Stimulated activated CD8-positive, alpha-beta memory T cell treated with anti-CD3 and anti-CD28 coated beads, Interleukin-4, amount 100 ng/mL, for 4 hours (primary cell): ENCODE data around the gene CEP72.
"Not testable (repeated sequence)": the region's sequence is repeated elsewhere in the genome, so short reads cannot be mapped to it uniquely, and the experiment has no call there.

Experiments used
- DNase-seq, 2 donors: peaks; one replicate each; pipeline ENCODE4 v3.0.0-alpha.2; 2020; ENCODE audit warnings: low read depth in 2 of 2, low spot score in 1 of 2

Gene CEP72

GRCh38 chr5:612498-613424 lies 621 bp downstream of the CEP72 start:
- DNase-seq = no peak

GRCh38 chr5:616484-617039 lies 4.4 kb downstream of the CEP72 start:
- no peak for DNase-seq

- no peak for DNase-seq
These were observed 5.8 kb downstream of the CEP72 start for GRCh38 chr5:617896-618295.

- DNase-seq = no peak
These were observed 6.3 kb downstream of the CEP72 start for GRCh38 chr5:618450-618849.

- no peak for DNase-seq
These were observed 7.3 kb downstream of the CEP72 start for GRCh38 chr5:619444-619843.

- DNase-seq = no peak
These were observed 8.0 kb downstream of the CEP72 start for GRCh38 chr5:620152-620551.

- DNase-seq = no peak
These were observed 8.5 kb downstream of the CEP72 start for GRCh38 chr5:620586-621180.

- DNase-seq = no peak
These were observed 9.2 kb downstream of the CEP72 start for GRCh38 chr5:621341-621761.

- no peak for DNase-seq
These were observed 10.2 kb downstream of the CEP72 start for GRCh38 chr5:622359-622758.

- no peak for DNase-seq
These were observed 10.9 kb downstream of the CEP72 start for GRCh38 chr5:622946-623522.

GRCh38 chr5:623531-623930 lies 11.4 kb downstream of the CEP72 start:
- no peak for DNase-seq

GRCh38 chr5:624118-624950 lies 12.2 kb downstream of the CEP72 start:
- no peak for DNase-seq

GRCh38 chr5:624951-625230 lies 12.8 kb downstream of the CEP72 start:
- no peak for DNase-seq

- DNase-seq = no peak
These were observed 13.4 kb downstream of the CEP72 start for GRCh38 chr5:625516-625915.

- DNase-seq = no peak
These were observed 14.7 kb downstream of the CEP72 start for GRCh38 chr5:626850-627249.

GRCh38 chr5:627840-628239 lies 15.7 kb downstream of the CEP72 start:
- DNase-seq = no peak

GRCh38 chr5:628351-629205 lies 16.4 kb downstream of the CEP72 start:
- DNase-seq = not testable (repeated sequence)

- no peak for DNase-seq
These were observed 21.4 kb downstream of the CEP72 start for GRCh38 chr5:633501-633955.

- no peak for DNase-seq
These were observed 22.1 kb downstream of the CEP72 start for GRCh38 chr5:634191-634590.
